Measurements from ENCODE around the gene CNTN2. TPM values are rescaled to one million over a fixed set of nuclear protein-coding genes. Genes with fewer than 3 reads are reported as not detected.

CNTN2 gene
- total and polyA plus RNA-seq, 2 experiments from 2014 or later = 1.3 to 2.2 TPM

DNA sequence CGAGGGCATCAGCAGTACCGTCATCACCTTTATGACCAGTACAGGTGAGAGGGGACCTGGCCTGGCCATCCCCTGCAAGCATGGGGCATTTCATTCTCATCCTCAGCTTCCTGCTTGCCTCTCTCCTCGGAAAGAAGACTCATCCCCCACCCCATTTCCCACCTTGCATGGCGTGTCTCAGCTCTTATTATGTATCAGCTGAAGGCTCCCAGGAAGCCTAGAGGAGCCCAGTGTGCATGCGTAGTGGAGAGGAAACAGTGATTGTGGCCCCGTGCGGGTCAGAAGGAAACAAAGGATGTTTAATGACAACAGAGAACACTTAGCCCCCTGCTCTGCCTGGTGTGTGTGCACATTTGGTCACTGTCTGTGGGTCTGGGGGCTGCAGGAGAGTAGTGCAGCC lies 40.3 kb upstream of the CNTN2 start (continued):
- TF ChIP-seq ZNF462 (CRISPR knock-in tag; IDR thresholded peaks at IDR 0.05) (no peak), EZH2 (IDR thresholded peaks at IDR 0.05; ENCODE audit: low read depth, unreplicated experiment) (no peak), CREB1 (CRISPR knock-in tag; IDR thresholded peaks at IDR 0.05; ENCODE audit: low read depth) (no peak), CTCF (conservative IDR thresholded peaks at IDR 0.05; ENCODE audit: low read depth in 2 of 2) (no peak), EZH2phosphoT487 (IDR thresholded peaks at IDR 0.05; ENCODE audit: unreplicated experiment) (no peak), JUNB (IDR thresholded peaks at IDR 0.05; ENCODE audit: unreplicated experiment) (no peak)

DNA sequence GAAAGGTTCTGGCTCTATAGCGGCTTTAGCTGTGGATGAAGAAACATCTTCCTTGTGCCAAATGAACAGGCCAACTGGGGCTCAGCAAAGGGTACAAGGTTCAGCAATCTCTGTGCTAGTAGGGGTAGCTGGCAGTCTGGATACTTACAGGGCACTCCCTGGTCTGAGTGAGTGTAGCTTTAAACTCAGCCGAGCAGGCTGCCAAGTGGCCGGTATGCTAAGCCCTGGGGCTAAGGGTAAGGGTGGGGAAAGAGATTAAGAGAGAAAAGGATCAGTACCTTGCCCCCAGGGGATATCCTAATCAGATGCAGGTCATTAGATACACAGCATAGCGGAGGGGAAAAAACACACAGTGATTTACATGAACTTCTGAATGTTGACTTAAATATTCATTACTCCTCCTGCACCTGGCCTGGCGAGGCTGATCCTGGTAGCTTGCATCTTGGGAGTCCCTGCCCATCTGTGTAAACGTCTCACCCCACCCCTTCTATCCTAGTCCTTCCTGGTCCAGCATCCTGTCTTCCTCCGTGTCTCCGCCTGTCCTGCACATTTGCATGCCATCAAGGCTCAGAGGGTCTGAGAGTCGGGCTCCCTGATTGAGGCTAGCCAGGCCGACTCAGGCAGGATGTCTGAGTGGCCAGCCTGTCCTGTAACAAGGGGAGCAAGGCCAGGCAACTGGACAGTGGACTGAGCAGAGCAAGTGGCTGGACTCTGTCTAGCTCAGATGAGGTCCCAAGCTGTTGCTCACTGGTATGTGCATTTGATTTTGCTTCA lies 39.5 kb upstream of the CNTN2 start:
- H3K4me3 ChIP-seq = no peak overlapping the region
- H3K9me2 ChIP-seq (ENCODE audit: insufficient read depth) = no peaks in the 10 kb centered on the region
- no peaks in the 10 kb centered on the region for H4K20me1 ChIP-seq (replicated peaks; ENCODE audit: insufficient read depth)
- Mint-ChIP-seq H3K27ac (0 out of 2 replicates have a peak overlapping the region, but pooled peaks have one; percentile 26), H3K4me1 (peaks cover 28% of the 10 kb centered on the region), H3K36me3 (ENCODE audit: low read depth) (no peaks in the 10 kb centered on the region), H3K27me3 (ENCODE audit: insufficient read depth, low read depth, poor library complexity) (peaks cover 11% of the 10 kb centered on the region), H3K4me3 (no peak overlapping the region), H3K9me3 (no peaks in the 10 kb centered on the region)
- peak; percentile 74 for ATAC-seq
- peaks cover 10% of the 10 kb centered on the region for H3K4me1 ChIP-seq (ENCODE audit: insufficient read depth)
- no peak overlapping the region for H2AFZ ChIP-seq
- no peaks in the 10 kb centered on the region for H3K36me3 ChIP-seq (ENCODE audit: insufficient read depth)
- no peaks in the 10 kb centered on the region for H3K79me2 ChIP-seq (replicated peaks; ENCODE audit: insufficient read depth)
- peak overlapping the region; percentile 26; the same call in 1 of the 2 replicates for H3K4me2 ChIP-seq
- no peaks in the 10 kb centered on the region for H3F3A ChIP-seq (replicated peaks; ENCODE audit: low read depth)
- H3K27ac ChIP-seq (ENCODE audit: low read depth) = no peak overlapping the region; the same call in 1 of the 2 replicates
- no peaks in the 10 kb centered on the region for H3K27me3 ChIP-seq (ENCODE audit: insufficient read depth)
- peak; percentile 32 for DNase-seq (ENCODE audit: low spot score)
- no peak for TF ChIP-seq ZNF114 (CRISPR knock-in tag; IDR thresholded peaks at IDR 0.05)
- no peak for TF ChIP-seq ETS1 (IDR thresholded peaks at IDR 0.05)
- no peak for TF ChIP-seq NANOG (IDR thresholded peaks at IDR 0.05; ENCODE audit: borderline replicate concordance)

Measured in GM23338 (cell line).